Sigmoid colon (tissue), 7 donors: ENCODE data around the gene CRTC2. TPM values are rescaled to one million over a fixed set of nuclear protein-coding genes. Genes with fewer than 3 reads are reported as not detected.
A peak's percentile ranks its signal among the peaks of the same experiment; 100 is the strongest.

Source experiments
- DNase-seq: peaks from one replicate; pipeline ENCODE4 v3.0.0-alpha.2; 2019
- H3K27ac ChIP-seq, 4 donors: fragments of 200-600 bp; sonication (generic); one replicate each; pipeline ENCODE4 v1.5.1; 2016 to 2019; ENCODE audit warnings: mild to moderate bottlenecking in 1 of 4
- H3K27me3 ChIP-seq, 3 donors: fragments of 200-600 bp; sonication (generic); one replicate each; pipeline ENCODE4 v1.5.1; 2019; ENCODE audit warnings: mild to moderate bottlenecking in 1 of 3
- H3K36me3 ChIP-seq, 4 donors: fragments of 200-600 bp; sonication (generic); one replicate each; pipeline ENCODE4 v1.5.1; 2016 to 2019
- H3K4me1 ChIP-seq, 4 donors: fragments of 200-600 bp; sonication (generic); one replicate each; pipeline ENCODE4 v1.5.1; 2017 to 2019
- H3K4me3 ChIP-seq, 4 donors: fragments of 200-600 bp; sonication (generic); one replicate each; pipeline ENCODE4 v1.5.1; 2017 to 2019; ENCODE audit warnings: mild to moderate bottlenecking in 2 of 4, moderate library complexity in 1 of 4
- H3K9me3 ChIP-seq, 4 donors: fragments of 200-600 bp in 3 of 4; sonication (generic) in 3 of 4; one replicate each; pipeline versions ENCODE4 v1.5.1 to v1.6.1; 2013 to 2019
- CTCF ChIP-seq, 4 experiments: fragments of 450-650 bp in 3 of 4; fragments of 200-600 bp in 1 of 4; IDR thresholded peaks; one replicate each; pipeline ENCODE4 v1.5.1; 2016 to 2019; ENCODE audit warnings: antibody characterized with exemption in 4 of 4, mild to moderate bottlenecking in 3 of 4, moderate library complexity in 2 of 4
- EP300 ChIP-seq, 4 donors: sonication (generic); formaldehyde crosslinking; IDR thresholded peaks; one replicate each; pipeline ENCODE4 v1.6.1; 2017; ENCODE audit warnings: antibody characterized with exemption in 4 of 4
- POLR2A ChIP-seq, 2 donors: fragments of 450-650 bp; IDR thresholded peaks; one replicate each; pipeline ENCODE4 v1.6.1; 2016; ENCODE audit warnings: antibody characterized with exemption in 2 of 2, mild to moderate bottlenecking in 2 of 2, moderate library complexity in 2 of 2
- POLR2AphosphoS5 ChIP-seq, 4 donors: sonication (generic); formaldehyde crosslinking; IDR thresholded peaks; one replicate each; pipeline ENCODE4 v1.6.1; 2017; ENCODE audit warnings: antibody characterized with exemption in 4 of 4
- WGBS, 2 donors: extraction: QIAGEN DNeasy Blood & Tissue Kit; methylation state at CpG; one replicate each; pipeline ENCODE4 v1.1.7; 2013; 5-methylcytosine and 5-hydroxymethylcytosine counted together
- intact Hi-C: fragments of 100-400 bp; cut with DNase I; formaldehyde crosslinking; loops from one replicate; pipeline ENCODE4 v1.15.1; 2023
- polyA plus RNA-seq, 3 donors: library from polyadenylated mRNA; stranded (reverse); fragments of 200-250 nt; gene quantifications; one replicate each; pipeline ENCODE4 v1.2.3, GENCODE V29; 2013
- total RNA-seq, 4 donors: library from RNA; depleted of rRNA; stranded (reverse); fragments of >200 nt; gene quantifications; one replicate each; pipeline ENCODE4 v1.1.0, GENCODE V29; 2016
- donor health status: healthy with polysubstance abuse.
- donor health status: Bipolar disorder and iron deficiency.
- donor health status: healthy.

Gene CRTC2
- total and polyA plus RNA-seq, 7 donors = 13.7 to 32.9 (median 17.8) TPM

- no peaks in the 10 kb centered on the region for H3K27me3 ChIP-seq
- 0% methylated on average over 53 of the region's 53 CpGs for WGBS, 2 donors
- no peak for TF ChIP-seq CTCF (IDR thresholded peaks at IDR 0.05)
- TF ChIP-seq EP300 (IDR thresholded peaks at IDR 0.05) = peak in 1 of 4 donors; percentile 40
- peak in 3 of 4 donors; percentile 45 to 69 (median 56) for TF ChIP-seq POLR2AphosphoS5 (IDR thresholded peaks at IDR 0.05)
- no peaks in the 10 kb centered on the region for H3K36me3 ChIP-seq
- H3K9me3 ChIP-seq = no peaks in the 10 kb centered on the region
- H3K4me1 ChIP-seq = peaks cover 0 to 50% (median 42%) of the 10 kb centered on the region in 4 donors
- DNase-seq = peak; percentile 100
- peak within 1 kb of the TSS; percentile 75 to 99 (median 89) for H3K4me3 ChIP-seq
- intact Hi-C loops = loop anchor here (1.0 to 5.0 kb wide), 6 partner anchors 22 to 130 kb away; partner anchors contain the start of genes CRTC2 and RPS27
- peak within 1 kb of the TSS; percentile 86 to 98 (median 94) for H3K27ac ChIP-seq
Measured at GRCh38 chr1:153922972-153923925, 35.2 kb downstream of the CRTC2 start, which contains the start of gene GATAD2B. Gene GATAD2B, minus strand, starts transcription at chr1:153922972. Its CDS starts 94,625 bp downstream, at chr1:153828347.

- WGBS, 2 donors = 1% methylated on average over 83 to 86 of the region's 86 CpGs
- no peak for DNase-seq
Measured at GRCh38 chr1:153922076-153922971, 36.1 kb downstream of the CRTC2 start.

GRCh38 chr1:153921803-153922075 lies 36.7 kb downstream of the CRTC2 start:
- DNase-seq = no peak
- 1 to 2% methylated on average over 10 of the region's 10 CpGs for WGBS, 2 donors
- no peaks in the 10 kb centered on the region for H3K9me3 ChIP-seq
- H3K27ac ChIP-seq = peak overlapping the region; percentile 86 to 98 (median 94)
- no peaks in the 10 kb centered on the region for H3K36me3 ChIP-seq
- peaks cover 0 to 61% (median 45%) of the 10 kb centered on the region in 4 donors for H3K4me1 ChIP-seq
- intact Hi-C loops = loop anchor here (2.0 to 5.0 kb wide), 5 partner anchors 36 to 129 kb away; partner anchors contain the start of genes CRTC2 and RPS27
- H3K27me3 ChIP-seq = no peaks in the 10 kb centered on the region
- TF ChIP-seq POLR2AphosphoS5 (IDR thresholded peaks at IDR 0.05) (no peak), CTCF (IDR thresholded peaks at IDR 0.05) (no peak), POLR2A (IDR thresholded peaks at IDR 0.05) (no peak), EP300 (IDR thresholded peaks at IDR 0.05) (no peak)
- peak overlapping the region; percentile 75 to 99 (median 89) for H3K4me3 ChIP-seq

More at GRCh38 chr1:153922076-153922971, 36.1 kb downstream of the CRTC2 start:
- H3K4me1 ChIP-seq = peaks cover 0 to 58% (median 44%) of the 10 kb centered on the region in 4 donors
- intact Hi-C loops = loop anchor here (2.0 to 5.0 kb wide), 5 partner anchors 35 to 130 kb away; partner anchors contain the start of genes CRTC2 and RPS27
- peak overlapping the region; percentile 75 to 99 (median 89) for H3K4me3 ChIP-seq
- H3K27me3 ChIP-seq = no peaks in the 10 kb centered on the region
- H3K9me3 ChIP-seq = no peaks in the 10 kb centered on the region
- no peaks in the 10 kb centered on the region for H3K36me3 ChIP-seq
- TF ChIP-seq POLR2AphosphoS5 (IDR thresholded peaks at IDR 0.05) = peak in 3 of 4 donors; percentile 41 to 87 (median 75)
- no peak for TF ChIP-seq EP300 (IDR thresholded peaks at IDR 0.05)
- TF ChIP-seq POLR2A (IDR thresholded peaks at IDR 0.05) = no peak
- no peak for TF ChIP-seq CTCF (IDR thresholded peaks at IDR 0.05)
- H3K27ac ChIP-seq = peak overlapping the region; percentile 86 to 98 (median 94)

- 40 to 55% methylated on average over 3 of the region's 3 CpGs for WGBS, 2 donors
- no peaks in the 10 kb centered on the region for H3K9me3 ChIP-seq
- no peaks in the 10 kb centered on the region for H3K27me3 ChIP-seq
- intact Hi-C loops = loop anchor here (5.0 kb wide), 3 partner anchors 36 to 99 kb away; partner anchors contain the start of gene CRTC2
- H3K36me3 ChIP-seq = no peaks in the 10 kb centered on the region
- TF ChIP-seq POLR2AphosphoS5 (IDR thresholded peaks at IDR 0.05) (no peak), POLR2A (IDR thresholded peaks at IDR 0.05) (no peak), CTCF (IDR thresholded peaks at IDR 0.05) (no peak), EP300 (IDR thresholded peaks at IDR 0.05) (no peak)
- no peak for DNase-seq
- H3K4me3 ChIP-seq = peak overlapping the region; percentile 75 to 99 (median 89)
- peaks cover 0 to 61% (median 46%) of the 10 kb centered on the region in 4 donors for H3K4me1 ChIP-seq
- H3K27ac ChIP-seq = peak overlapping the region; percentile 86 to 98 (median 94)
Measured at GRCh38 chr1:153921080-153921802, 37.2 kb downstream of the CRTC2 start.
